Measurements from ENCODE around the gene MEIS1. TPM values are rescaled to one million over a fixed set of nuclear protein-coding genes. Genes with fewer than 3 reads are reported as not detected.

MEIS1 gene
- total RNA-seq, 4 donors from 2014 or later: 9.2 to 22.6 (median 18.8) TPM

DNA sequence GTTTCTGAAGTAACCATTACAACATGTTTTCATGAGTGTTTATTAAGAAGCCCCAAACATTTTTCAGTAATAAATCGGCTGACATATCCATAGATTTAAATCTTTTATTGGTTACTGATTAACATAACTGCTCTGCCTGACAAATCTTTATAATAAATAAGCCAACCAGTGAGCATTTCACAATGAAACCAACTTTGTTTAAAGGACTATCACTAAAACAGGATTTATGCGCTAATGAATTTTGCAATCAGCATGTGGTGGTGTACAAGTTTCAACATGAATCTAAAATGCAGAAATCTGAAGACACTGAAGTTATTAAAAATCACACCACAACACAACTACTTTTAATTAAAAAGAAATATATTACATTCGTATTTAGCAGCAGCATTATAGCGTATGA is 166.7 kb downstream of the MEIS1 start:
- no peak for DNase-seq (ENCODE audit: low spot score in 2 of 2)
- H3K4me3 ChIP-seq (ENCODE audit: low read depth, poor library complexity, severe bottlenecking): no peak overlapping the region
- intact Hi-C loops (cut with DNase I; ENCODE audit: low total_unique reads): no loop called here
- TF ChIP-seq, protein P1, sequence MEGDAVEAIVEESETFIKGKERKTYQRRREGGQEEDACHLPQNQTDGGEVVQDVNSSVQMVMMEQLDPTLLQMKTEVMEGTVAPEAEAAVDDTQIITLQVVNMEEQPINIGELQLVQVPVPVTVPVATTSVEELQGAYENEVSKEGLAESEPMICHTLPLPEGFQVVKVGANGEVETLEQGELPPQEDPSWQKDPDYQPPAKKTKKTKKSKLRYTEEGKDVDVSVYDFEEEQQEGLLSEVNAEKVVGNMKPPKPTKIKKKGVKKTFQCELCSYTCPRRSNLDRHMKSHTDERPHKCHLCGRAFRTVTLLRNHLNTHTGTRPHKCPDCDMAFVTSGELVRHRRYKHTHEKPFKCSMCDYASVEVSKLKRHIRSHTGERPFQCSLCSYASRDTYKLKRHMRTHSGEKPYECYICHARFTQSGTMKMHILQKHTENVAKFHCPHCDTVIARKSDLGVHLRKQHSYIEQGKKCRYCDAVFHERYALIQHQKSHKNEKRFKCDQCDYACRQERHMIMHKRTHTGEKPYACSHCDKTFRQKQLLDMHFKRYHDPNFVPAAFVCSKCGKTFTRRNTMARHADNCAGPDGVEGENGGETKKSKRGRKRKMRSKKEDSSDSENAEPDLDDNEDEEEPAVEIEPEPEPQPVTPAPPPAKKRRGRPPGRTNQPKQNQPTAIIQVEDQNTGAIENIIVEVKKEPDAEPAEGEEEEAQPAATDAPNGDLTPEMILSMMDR (IDR thresholded peaks at IDR 0.05): no peak
- TF ChIP-seq POLR2A (IDR thresholded peaks at IDR 0.05): no peak
- 35 to 46% methylated on average over 4 of the region's 4 CpGs for WGBS, 2 donors

DNA sequence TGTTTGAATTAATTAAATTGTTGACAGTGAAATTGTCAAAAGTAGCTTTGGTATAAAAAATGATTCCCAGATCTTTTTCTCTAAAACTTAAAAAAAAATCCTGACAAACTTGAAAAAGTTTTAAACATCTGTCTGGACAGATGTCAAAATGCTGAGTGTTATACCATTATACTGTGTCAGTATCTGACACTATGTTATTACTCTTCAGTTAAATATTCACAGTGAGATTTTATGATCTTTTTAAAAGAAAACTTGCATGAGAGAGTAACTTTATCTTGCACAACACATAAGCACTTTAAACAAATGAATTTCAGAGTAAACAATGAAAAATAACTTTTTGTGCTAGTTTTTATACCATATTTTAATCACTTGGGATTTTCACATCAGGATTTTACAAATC is 167.4 kb downstream of the MEIS1 start:
- intact Hi-C loops (cut with DNase I; ENCODE audit: low total_unique reads): no loop called here
- H3K4me3 ChIP-seq (ENCODE audit: low read depth, poor library complexity, severe bottlenecking): no peak overlapping the region
- no peak for DNase-seq (ENCODE audit: low spot score in 2 of 2)
- TF ChIP-seq, protein P1 (IDR thresholded peaks at IDR 0.05): no peak
- no peak for TF ChIP-seq POLR2A (IDR thresholded peaks at IDR 0.05)

DNA sequence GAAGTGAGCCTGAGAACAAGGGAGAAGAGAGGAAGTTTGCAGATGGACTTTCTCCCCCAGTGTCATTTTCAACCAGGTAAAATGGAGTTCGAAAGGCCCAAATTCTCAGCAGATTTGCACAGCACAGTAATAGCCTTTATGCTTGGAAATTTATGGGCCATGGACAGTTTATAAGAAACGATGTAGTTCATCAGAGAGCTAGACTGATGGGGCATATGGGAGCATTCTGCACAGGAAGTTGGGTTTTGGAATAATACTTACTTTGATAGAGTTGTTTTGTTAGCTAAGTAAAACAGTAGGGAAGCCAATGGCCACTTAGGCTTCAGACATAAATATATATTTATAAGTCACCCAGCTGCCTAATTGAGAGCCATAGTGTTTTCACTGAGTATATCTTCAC is 169.4 kb downstream of the MEIS1 start:
- TF ChIP-seq, protein P1 (IDR thresholded peaks at IDR 0.05): no peak
- TF ChIP-seq POLR2A (IDR thresholded peaks at IDR 0.05): no peak
- 67 to 74% methylated on average over 2 of the region's 2 CpGs for WGBS, 2 donors

DNA sequence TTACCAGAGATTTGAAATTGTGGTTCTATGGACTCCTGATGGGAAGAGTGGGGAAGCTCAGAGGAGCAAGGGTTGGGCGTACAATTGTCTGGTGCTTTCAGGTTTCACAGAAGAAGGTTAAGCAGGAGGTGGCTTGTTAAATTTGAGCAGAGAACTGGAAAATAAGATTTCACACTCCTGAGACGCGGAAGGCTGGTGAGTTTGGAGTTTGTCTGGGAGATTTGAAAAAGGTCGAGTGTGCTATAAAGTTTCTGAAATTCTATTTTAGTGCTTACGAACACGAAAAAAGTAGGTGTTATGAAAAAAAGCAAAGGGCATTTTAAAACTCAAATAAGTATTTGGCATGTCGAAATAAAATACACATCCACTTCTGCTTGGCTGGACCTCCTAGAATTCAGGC is 170.1 kb downstream of the MEIS1 start:
- TF ChIP-seq, protein P1 (IDR thresholded peaks at IDR 0.05): no peak
- no peak for TF ChIP-seq POLR2A (IDR thresholded peaks at IDR 0.05)
- intact Hi-C loops (cut with DNase I; ENCODE audit: low total_unique reads): no loop called here
- no peak for DNase-seq (ENCODE audit: low spot score in 2 of 2)
- WGBS, 2 donors: 92 to 96% methylated on average over 7 of the region's 7 CpGs
- no peak overlapping the region for H3K4me3 ChIP-seq (ENCODE audit: low read depth, poor library complexity, severe bottlenecking)

More for the DNA sequence above, 169.4 kb downstream of the MEIS1 start:
- intact Hi-C loops (cut with DNase I; ENCODE audit: low total_unique reads): no loop called here
- no peak for DNase-seq (ENCODE audit: low spot score in 2 of 2)
- H3K4me3 ChIP-seq (ENCODE audit: low read depth, poor library complexity, severe bottlenecking): no peak overlapping the region

DNA sequence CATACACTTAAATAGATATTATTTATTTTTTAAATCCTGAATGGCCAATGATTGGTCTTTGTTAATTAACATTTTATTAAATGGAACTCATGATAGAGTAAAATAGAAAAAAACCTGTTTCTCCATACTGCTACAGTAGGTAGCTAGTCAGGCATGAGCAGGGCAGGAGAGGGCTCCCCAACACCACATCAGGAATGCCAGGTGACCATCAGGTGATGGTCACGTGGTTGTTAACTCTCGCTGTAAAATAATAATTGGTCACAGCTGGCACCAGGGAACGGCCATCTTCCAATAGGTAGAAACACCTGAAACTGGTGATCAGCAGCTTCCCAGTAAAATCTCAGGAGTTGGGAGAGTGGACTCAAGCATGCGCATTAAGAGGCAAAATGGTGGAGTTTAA is 172.2 kb downstream of the MEIS1 start:
- 88 to 91% methylated on average over 4 of the region's 4 CpGs for WGBS, 2 donors
- DNase-seq (ENCODE audit: low spot score in 2 of 2): no peak
- no peak overlapping the region for H3K4me3 ChIP-seq (ENCODE audit: low read depth, poor library complexity, severe bottlenecking)
- TF ChIP-seq, protein P1 (IDR thresholded peaks at IDR 0.05): no peak
- no peak for TF ChIP-seq POLR2A (IDR thresholded peaks at IDR 0.05)
- intact Hi-C loops (cut with DNase I; ENCODE audit: low total_unique reads): no loop called here

Data from lower leg skin (tissue), 4 donors.